Natural killer cell (primary cell): ENCODE data around the gene PRR36. TPM values are rescaled to one million over a fixed set of nuclear protein-coding genes. Genes with fewer than 3 reads are reported as not detected.
A peak's percentile ranks its signal among the peaks of the same experiment; 100 is the strongest.

ENCODE experiments used
- ATAC-seq, 3 donors: fragments of 150-1000 bp in 2 of 3; fragments of 200-7000 bp in 1 of 3; cut with Tn5 transposase; 1 replicate in 1 of 3; 2 replicates in 2 of 3; pipeline ENCODE4 v1.10.0; 2021; ENCODE audit warnings: mild to moderate bottlenecking in 2 of 3, moderate library complexity in 2 of 3
- DNase-seq, 2 donors: peaks; one replicate each; pipeline versions ENCODE4 v3.0.0 to v3.0.0-alpha.2; 2013 to 2021; ENCODE audit warnings: mixed read lengths in 1 of 2
- H3K27ac ChIP-seq: one replicate; pipeline ENCODE4 v1.5.1; 2013; ENCODE audit warnings: mild to moderate bottlenecking, low read length
- H3K27me3 ChIP-seq: one replicate; pipeline ENCODE4 v1.6.1; 2013; ENCODE audit warnings: low read length; ENCODE audit not compliant: control insufficient read depth, insufficient read depth
- H3K36me3 ChIP-seq: one replicate; pipeline ENCODE4 v1.6.1; 2013; ENCODE audit warnings: low read length; ENCODE audit not compliant: control insufficient read depth, insufficient read depth
- H3K4me1 ChIP-seq: one replicate; pipeline ENCODE4 v1.6.1; 2013; ENCODE audit warnings: low read length; ENCODE audit not compliant: control insufficient read depth, insufficient read depth
- H3K4me3 ChIP-seq: one replicate; pipeline ENCODE4 v1.5.1; 2013; ENCODE audit warnings: low read length
- H3K9me3 ChIP-seq: one replicate; pipeline ENCODE4 v1.6.1; 2013; ENCODE audit warnings: low read length; ENCODE audit not compliant: control insufficient read depth, insufficient read depth
- H3K27ac Mint-ChIP-seq, 2 donors: one replicate each; pipeline ENCODE4 v1.8.0; 2022; ENCODE audit warnings: mild to moderate bottlenecking in 2 of 2, mixed read lengths in 2 of 2, moderate library complexity in 1 of 2
- H3K27me3 Mint-ChIP-seq, 2 donors: one replicate each; pipeline ENCODE4 v1.8.0; 2022; ENCODE audit warnings: low read depth in 2 of 2, mixed read lengths in 2 of 2
- H3K36me3 Mint-ChIP-seq: one replicate; pipeline ENCODE4 v1.8.0; 2022; ENCODE audit warnings: mixed read lengths
- H3K4me1 Mint-ChIP-seq, 2 donors: one replicate each; pipeline ENCODE4 v1.8.0; 2022; ENCODE audit warnings: mixed read lengths in 2 of 2
- H3K4me3 Mint-ChIP-seq: one replicate; pipeline ENCODE4 v1.8.0; 2022; ENCODE audit warnings: mild to moderate bottlenecking, moderate library complexity, mixed read lengths
- H3K9me3 Mint-ChIP-seq, 2 donors: one replicate each; pipeline ENCODE4 v1.8.0; 2022; ENCODE audit warnings: mixed read lengths in 2 of 2
- CTCF ChIP-seq: fragments of 200-600 bp; IDR thresholded peaks from one replicate; pipeline ENCODE4 v1.8.0; 2022; ENCODE audit warnings: antibody characterized with exemption
- whole genome bisulfite sequencing: methylation state at CpG from one replicate; pipeline ENCODE4 v1.1.7; 2013; ENCODE audit warnings: missing lambda C conversion rate; ENCODE audit not compliant: insufficient coverage; 5-methylcytosine and 5-hydroxymethylcytosine counted together
- intact Hi-C: fragments of 100-400 bp; cut with micrococcal nuclease; formaldehyde crosslinking; loops from one replicate; pipeline ENCODE4 v1.14.2; 2022
- total RNA-seq, 4 donors: library from RNA; stranded (reverse); fragments of 120-200 nt in 1 of 4; gene quantifications; one replicate each; pipeline versions ENCODE4 v1.2.3 to v1.2.4, GENCODE V29; 2013 to 2022

PRR36 gene
- total RNA-seq, 3 donors from 2014 or later (not counting 1 experiment from before 2014, with no cell fraction given) = 0.11 to 0.13 (median 0.12) TPM

- no peaks in the 10 kb centered on the region for H3K9me3 Mint-ChIP-seq
- Histone ChIP-seq H3K27ac (no peak overlapping the region), H3K36me3 (no peaks in the 10 kb centered on the region), H3K27me3 (no peaks in the 10 kb centered on the region), H3K4me1 (peaks cover 23% of the 10 kb centered on the region), H3K9me3 (no peaks in the 10 kb centered on the region), H3K4me3 (no peak overlapping the region)
- ATAC-seq (no peak), DNase-seq (no peak)
- intact Hi-C loops = no loop called here
- TF ChIP-seq CTCF = no peak
- peaks cover 15 to 36% of the 10 kb centered on the region in 2 donors for H3K4me1 Mint-ChIP-seq
- no peak overlapping the region for H3K27ac Mint-ChIP-seq
- peak overlapping the region; percentile 84 for H3K4me3 Mint-ChIP-seq
- no peaks in the 10 kb centered on the region for H3K27me3 Mint-ChIP-seq
- no peaks in the 10 kb centered on the region for H3K36me3 Mint-ChIP-seq
- 94% methylated on average over 17 of the region's 17 CpGs for WGBS
These were observed 42.2 kb downstream of the PRR36 start for GRCh38 chr19:7832009-7832408.

- no peaks in the 10 kb centered on the region for H3K36me3 Mint-ChIP-seq
- peak overlapping the region in 1 of 2 donors; percentile 72 for H3K27ac Mint-ChIP-seq
- no peaks in the 10 kb centered on the region for H3K27me3 Mint-ChIP-seq
- ATAC-seq (no peak), DNase-seq (no peak)
- no peaks in the 10 kb centered on the region for H3K36me3 ChIP-seq
- H3K4me3 Mint-ChIP-seq = peak overlapping the region; percentile 84
- H3K4me1 ChIP-seq = peaks cover 23% of the 10 kb centered on the region
- no peaks in the 10 kb centered on the region for H3K27me3 ChIP-seq
- H3K4me1 Mint-ChIP-seq = peaks cover 15 to 36% of the 10 kb centered on the region in 2 donors
- TF ChIP-seq CTCF = no peak
- no peak overlapping the region for H3K4me3 ChIP-seq
- H3K9me3 ChIP-seq = no peaks in the 10 kb centered on the region
- no peak overlapping the region for H3K27ac ChIP-seq
- H3K9me3 Mint-ChIP-seq = no peaks in the 10 kb centered on the region
- 93% methylated on average over 10 of the region's 10 CpGs for WGBS
- intact Hi-C loops = no loop called here
These were observed 42.7 kb downstream of the PRR36 start for GRCh38 chr19:7831452-7831851.

- H3K4me3 Mint-ChIP-seq = peak overlapping the region; percentile 84
- H3K27me3 Mint-ChIP-seq = no peaks in the 10 kb centered on the region
- peaks cover 15 to 36% of the 10 kb centered on the region in 2 donors for H3K4me1 Mint-ChIP-seq
- H3K9me3 Mint-ChIP-seq = no peaks in the 10 kb centered on the region
- Histone ChIP-seq H3K36me3 (no peaks in the 10 kb centered on the region), H3K9me3 (no peaks in the 10 kb centered on the region), H3K4me1 (peaks cover 23% of the 10 kb centered on the region), H3K27ac (no peak overlapping the region), H3K4me3 (no peak overlapping the region), H3K27me3 (no peaks in the 10 kb centered on the region)
- no peak for DNase-seq
- no peak for ATAC-seq
- H3K36me3 Mint-ChIP-seq = no peaks in the 10 kb centered on the region
- intact Hi-C loops = no loop called here
- H3K27ac Mint-ChIP-seq = peak overlapping the region in 1 of 2 donors; percentile 72
- TF ChIP-seq CTCF = no peak
- 58% methylated on average over 7 of the region's 7 CpGs for WGBS
These were observed 43.4 kb downstream of the PRR36 start for GRCh38 chr19:7830823-7831222.

GRCh38 chr19:7830272-7830771, 43.9 kb downstream of the PRR36 start:
- H3K9me3 ChIP-seq = no peaks in the 10 kb centered on the region
- H3K27ac ChIP-seq = no peak overlapping the region
- ATAC-seq (no peak), DNase-seq (no peak)
- intact Hi-C loops = no loop called here
- no peaks in the 10 kb centered on the region for H3K27me3 ChIP-seq
- no peak for TF ChIP-seq CTCF
- peak overlapping the region; percentile 80 to 90 for H3K27ac Mint-ChIP-seq
- no peaks in the 10 kb centered on the region for H3K36me3 ChIP-seq
- H3K4me1 ChIP-seq = peaks cover 23% of the 10 kb centered on the region
- H3K9me3 Mint-ChIP-seq = no peaks in the 10 kb centered on the region
- peaks cover 15 to 36% of the 10 kb centered on the region in 2 donors for H3K4me1 Mint-ChIP-seq
- peak overlapping the region; percentile 84 for H3K4me3 Mint-ChIP-seq
- WGBS = 2% methylated on average over 53 of the region's 53 CpGs
- no peaks in the 10 kb centered on the region for H3K36me3 Mint-ChIP-seq
- no peaks in the 10 kb centered on the region for H3K27me3 Mint-ChIP-seq
- peak overlapping the region; percentile 38 for H3K4me3 ChIP-seq
